Caco-2 (cell line): ENCODE results near the gene CDH13. TPM values are rescaled to one million over a fixed set of nuclear protein-coding genes. Genes with fewer than 3 reads are reported as not detected.

Source experiments
- BruUV-seq: library from RNA; stranded (reverse); fragments of 400-500 nt; replicated peaks from 2 replicates; lab custom pipeline; 2021; lab: Mats Ljungman, UMichigan
- CTCF ChIA-PET: fragments of 300-600 bp; sonication (Branson Sonifier 250); formaldehyde crosslinking; loops from one replicate; lab custom pipeline; 2022; ENCODE audit warnings: antibody characterized with exemption; lab: Charles Lee
- POLR2A ChIA-PET: fragments of 300-600 bp; sonication (Branson Sonifier 250); formaldehyde crosslinking; loops from one replicate; lab custom pipeline; 2022; ENCODE audit warnings: antibody characterized with exemption; lab: Charles Lee
- DNase-seq, 2 experiments: peaks; one replicate each; pipeline versions ENCODE4 v3.0.0 to v3.0.0-alpha.2; 2020 to 2022
- H3K27me3 ChIP-seq: replicated peaks from 2 replicates; pipeline ENCODE4 v1.6.0; 2011; ENCODE audit warnings: low read length; ENCODE audit not compliant: control insufficient read depth, insufficient read depth
- H3K36me3 ChIP-seq: 2 replicates; pipeline ENCODE4 v1.5.1; 2011; ENCODE audit warnings: low read length; ENCODE audit not compliant: control insufficient read depth, insufficient read depth
- H3K4me1 ChIP-seq: fragments of 250-450 bp; sonication (Bioruptor Pico); 2 replicates; pipeline ENCODE4 v1.5.1; 2020; ENCODE audit warnings: mild to moderate bottlenecking
- H3K4me3 ChIP-seq: 2 replicates; pipeline ENCODE4 v1.5.1; 2011; ENCODE audit warnings: low read depth, mild to moderate bottlenecking, control low read depth, low read length
- H3K9me3 ChIP-seq: fragments of 250-450 bp; sonication (Bioruptor Pico); 2 replicates; pipeline ENCODE4 v1.5.1; 2020; ENCODE audit warnings: mild to moderate bottlenecking, moderate library complexity
- H3K27ac Mint-ChIP-seq: one replicate; pipeline ENCODE4 v1.8.0; 2022; ENCODE audit warnings: mixed read lengths; ENCODE audit not compliant: unreplicated experiment
- H3K27me3 Mint-ChIP-seq: one replicate; pipeline ENCODE4 v1.8.0; 2022; ENCODE audit warnings: mixed read lengths; ENCODE audit not compliant: insufficient read depth, unreplicated experiment
- H3K36me3 Mint-ChIP-seq: one replicate; pipeline ENCODE4 v1.8.0; 2022; ENCODE audit warnings: mild to moderate bottlenecking, mixed read lengths; ENCODE audit not compliant: insufficient read depth, unreplicated experiment
- H3K4me1 Mint-ChIP-seq: one replicate; pipeline ENCODE4 v1.8.0; 2022; ENCODE audit warnings: low read depth, mixed read lengths; ENCODE audit not compliant: unreplicated experiment
- H3K4me3 Mint-ChIP-seq: one replicate; pipeline ENCODE4 v1.8.0; 2022; ENCODE audit warnings: mild to moderate bottlenecking, moderate library complexity, mixed read lengths; ENCODE audit not compliant: unreplicated experiment
- H3K9me3 Mint-ChIP-seq: one replicate; pipeline ENCODE4 v1.8.0; 2022; ENCODE audit warnings: mixed read lengths; ENCODE audit not compliant: unreplicated experiment
- intact Hi-C: fragments of 100-400 bp; cut with micrococcal nuclease; formaldehyde crosslinking; loops from one replicate; pipeline ENCODE4 v1.10.0; 2022; ENCODE audit not compliant: unreplicated experiment
- total RNA-seq: library from RNA; stranded (reverse); gene quantifications from 2 replicates; pipeline ENCODE4 v1.2.3, GENCODE V29; 2022
- TF ChIP-seq, protein P1 (sequence below), 2 experiments: fragments of 200-600 bp in 1 of 2; IDR thresholded peaks; 1 replicate in 1 of 2; 2 replicates in 1 of 2; pipeline versions ENCODE4 v1.5.1 to v1.8.0; 2011 to 2022; ENCODE audit warnings: antibody characterized with exemption in 1 of 2, control low read depth in 1 of 2, inconsistent platforms in 1 of 2, low read depth in 1 of 2, low read length in 1 of 2, mild to moderate bottlenecking in 1 of 2, moderate library complexity in 1 of 2; ENCODE audit not compliant: insufficient read depth in 1 of 2, severe bottlenecking in 1 of 2, unreplicated experiment in 1 of 2

The CDH13 gene
- total RNA-seq, 1 experiment from 2014 or later: 2.2 TPM

DNA sequence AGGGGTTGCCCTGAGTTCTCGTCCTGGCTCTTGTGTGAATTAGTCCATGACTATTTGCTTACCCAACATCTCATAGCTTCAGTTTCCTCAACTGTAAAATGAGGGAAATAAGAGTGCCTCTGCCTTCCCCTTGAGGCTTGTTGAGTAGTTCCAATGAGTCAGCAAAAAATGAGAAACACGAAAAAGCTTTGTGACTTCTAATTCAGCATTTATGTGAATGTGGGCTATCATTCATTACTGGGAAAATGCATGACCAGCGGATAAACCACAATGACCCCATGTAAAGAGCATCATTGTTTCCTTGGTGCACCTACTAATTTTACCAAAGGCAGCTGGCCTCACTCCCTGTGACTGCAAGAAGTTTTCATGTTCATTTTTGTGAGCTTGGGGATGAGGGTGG lies 806.4 kb downstream of the CDH13 start:
- no TSS peak for BruUV-seq
- intact Hi-C loops: no loop called here
- DNase-seq: no peak
- Mint-ChIP-seq H3K4me1 (no peaks in the 10 kb centered on the region), H3K27ac (no peak overlapping the region), H3K4me3 (no peak overlapping the region), H3K9me3 (no peaks in the 10 kb centered on the region), H3K27me3 (peaks cover 10% of the 10 kb centered on the region), H3K36me3 (no peaks in the 10 kb centered on the region)
- Histone ChIP-seq H3K4me3 (no peak overlapping the region), H3K27me3 (no peaks in the 10 kb centered on the region), H3K9me3 (no peaks in the 10 kb centered on the region), H3K36me3 (no peaks in the 10 kb centered on the region), H3K4me1 (no peaks in the 10 kb centered on the region)
- TF ChIP-seq, protein P1, sequence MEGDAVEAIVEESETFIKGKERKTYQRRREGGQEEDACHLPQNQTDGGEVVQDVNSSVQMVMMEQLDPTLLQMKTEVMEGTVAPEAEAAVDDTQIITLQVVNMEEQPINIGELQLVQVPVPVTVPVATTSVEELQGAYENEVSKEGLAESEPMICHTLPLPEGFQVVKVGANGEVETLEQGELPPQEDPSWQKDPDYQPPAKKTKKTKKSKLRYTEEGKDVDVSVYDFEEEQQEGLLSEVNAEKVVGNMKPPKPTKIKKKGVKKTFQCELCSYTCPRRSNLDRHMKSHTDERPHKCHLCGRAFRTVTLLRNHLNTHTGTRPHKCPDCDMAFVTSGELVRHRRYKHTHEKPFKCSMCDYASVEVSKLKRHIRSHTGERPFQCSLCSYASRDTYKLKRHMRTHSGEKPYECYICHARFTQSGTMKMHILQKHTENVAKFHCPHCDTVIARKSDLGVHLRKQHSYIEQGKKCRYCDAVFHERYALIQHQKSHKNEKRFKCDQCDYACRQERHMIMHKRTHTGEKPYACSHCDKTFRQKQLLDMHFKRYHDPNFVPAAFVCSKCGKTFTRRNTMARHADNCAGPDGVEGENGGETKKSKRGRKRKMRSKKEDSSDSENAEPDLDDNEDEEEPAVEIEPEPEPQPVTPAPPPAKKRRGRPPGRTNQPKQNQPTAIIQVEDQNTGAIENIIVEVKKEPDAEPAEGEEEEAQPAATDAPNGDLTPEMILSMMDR (IDR thresholded peaks at IDR 0.05; ENCODE audit: insufficient read depth in 1 of 2, low read depth in 1 of 2, low read length in 1 of 2, severe bottlenecking in 1 of 2, unreplicated experiment in 1 of 2): no peak
- ChIA-PET CTCF (no interaction called here), POLR2A (no interaction called here)

DNA sequence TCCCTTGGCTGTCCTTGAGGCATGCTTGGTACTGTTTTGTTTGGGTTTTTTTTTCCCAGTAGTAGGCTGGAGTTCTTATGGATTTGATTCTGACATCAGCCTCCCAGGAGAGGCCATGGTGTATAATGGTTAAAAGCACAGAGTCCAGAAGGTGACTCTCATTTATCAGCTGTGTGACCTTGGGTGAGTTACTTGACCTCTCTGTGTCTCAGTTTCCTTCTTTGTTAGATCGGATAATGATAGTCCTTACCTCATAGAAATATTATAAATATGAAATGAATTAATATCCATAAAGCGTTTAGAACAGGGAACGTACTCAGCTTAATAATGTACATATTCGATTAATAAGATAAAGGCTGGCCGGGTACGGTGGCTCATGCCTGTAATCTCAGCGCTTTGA lies 810.3 kb downstream of the CDH13 start:
- Mint-ChIP-seq H3K9me3 (no peaks in the 10 kb centered on the region), H3K4me1 (no peaks in the 10 kb centered on the region), H3K4me3 (no peak overlapping the region), H3K27ac (no peak overlapping the region), H3K27me3 (peaks cover 20% of the 10 kb centered on the region), H3K36me3 (no peaks in the 10 kb centered on the region)
- no peak for DNase-seq
- H3K4me1 ChIP-seq: no peaks in the 10 kb centered on the region
- H3K27me3 ChIP-seq: no peaks in the 10 kb centered on the region
- ChIA-PET CTCF (no interaction called here), POLR2A (no interaction called here)
- H3K36me3 ChIP-seq: no peaks in the 10 kb centered on the region
- BruUV-seq: no TSS peak
- no peaks in the 10 kb centered on the region for H3K9me3 ChIP-seq
- TF ChIP-seq, protein P1 (IDR thresholded peaks at IDR 0.05; ENCODE audit: insufficient read depth in 1 of 2, low read depth in 1 of 2, low read length in 1 of 2, severe bottlenecking in 1 of 2, unreplicated experiment in 1 of 2): no peak
- intact Hi-C loops: no loop called here
- no peak overlapping the region for H3K4me3 ChIP-seq

DNA sequence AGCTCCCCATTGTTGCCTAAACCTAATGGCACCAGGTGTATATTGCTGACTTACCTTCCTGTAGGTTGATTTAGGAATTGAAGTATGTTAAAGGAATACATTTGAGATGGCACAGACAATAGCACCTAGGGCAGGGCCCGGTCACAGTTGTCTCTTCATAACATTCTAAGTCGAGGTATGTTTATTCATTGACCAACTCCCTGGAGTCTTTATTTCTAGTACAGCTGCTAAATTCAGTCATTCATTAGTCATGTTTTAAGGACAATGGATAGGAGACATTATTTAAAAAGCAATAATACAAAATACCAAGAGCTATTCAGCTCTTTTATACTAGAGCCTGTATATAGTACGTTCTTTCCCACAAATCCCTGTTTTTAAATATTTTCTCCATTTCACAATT lies 811.6 kb downstream of the CDH13 start:
- Histone ChIP-seq H3K9me3 (no peaks in the 10 kb centered on the region), H3K4me1 (no peaks in the 10 kb centered on the region), H3K36me3 (no peaks in the 10 kb centered on the region), H3K4me3 (no peak overlapping the region), H3K27me3 (no peaks in the 10 kb centered on the region)
- Mint-ChIP-seq H3K27ac (no peak overlapping the region), H3K4me1 (no peaks in the 10 kb centered on the region), H3K36me3 (no peaks in the 10 kb centered on the region), H3K27me3 (peaks cover 20% of the 10 kb centered on the region), H3K4me3 (no peak overlapping the region), H3K9me3 (no peaks in the 10 kb centered on the region)
- ChIA-PET POLR2A (no interaction called here), CTCF (no interaction called here)
- BruUV-seq: no TSS peak
- TF ChIP-seq, protein P1 (IDR thresholded peaks at IDR 0.05; ENCODE audit: insufficient read depth in 1 of 2, low read depth in 1 of 2, low read length in 1 of 2, severe bottlenecking in 1 of 2, unreplicated experiment in 1 of 2): no peak
- intact Hi-C loops: no loop called here
- DNase-seq: no peak
